RWPE2 (cell line): ENCODE data around the gene RASGRF2.

Source experiments
- ATAC-seq: fragments of 200-7000 bp; cut with Tn5 transposase; 3 replicates; pipeline ENCODE4 v1.9.1; 2021; ENCODE audit warnings: low read depth
- DNase-seq: peaks from one replicate; pipeline ENCODE4 v3.0.0-alpha.2; 2020; ENCODE audit warnings: low spot score
- H3K27ac ChIP-seq: fragments of 450-650 bp; 2 replicates; pipeline ENCODE4 v1.5.1; 2017; ENCODE audit warnings: mild to moderate bottlenecking; ENCODE audit not compliant: poor library complexity, severe bottlenecking
- H3K27me3 ChIP-seq: fragments of 250-450 bp; sonication (Bioruptor Pico); 2 replicates; pipeline ENCODE4 v1.5.1; 2021; ENCODE audit warnings: mild to moderate bottlenecking, moderate library complexity; ENCODE audit not compliant: insufficient read depth, poor library complexity, severe bottlenecking
- H3K36me3 ChIP-seq: fragments of 250-450 bp; sonication (Bioruptor Pico); 2 replicates; pipeline ENCODE4 v1.5.1; 2020; ENCODE audit warnings: low read depth, mild to moderate bottlenecking, moderate library complexity
- H3K4me1 ChIP-seq: fragments of 250-450 bp; sonication (Bioruptor Pico); 2 replicates; pipeline ENCODE4 v1.5.1; 2021; ENCODE audit warnings: mild to moderate bottlenecking, moderate library complexity; ENCODE audit not compliant: insufficient read depth, poor library complexity, severe bottlenecking
- H3K4me3 ChIP-seq: fragments of 250-450 bp; sonication (Bioruptor Pico); 2 replicates; pipeline ENCODE4 v1.5.1; 2021; ENCODE audit warnings: mild to moderate bottlenecking, moderate library complexity; ENCODE audit not compliant: severe bottlenecking
- H3K9me3 ChIP-seq: fragments of 250-450 bp; sonication (Bioruptor Pico); 2 replicates; pipeline ENCODE4 v1.5.1; 2021; ENCODE audit warnings: mild to moderate bottlenecking, moderate library complexity; ENCODE audit not compliant: severe bottlenecking
- TF ChIP-seq, protein P1 (sequence below): fragments of 450-650 bp; IDR thresholded peaks from one replicate; pipeline ENCODE4 v1.5.1; 2017; ENCODE audit warnings: mild to moderate bottlenecking, moderate library complexity; ENCODE audit not compliant: poor library complexity, severe bottlenecking

Gene RASGRF2

DNA sequence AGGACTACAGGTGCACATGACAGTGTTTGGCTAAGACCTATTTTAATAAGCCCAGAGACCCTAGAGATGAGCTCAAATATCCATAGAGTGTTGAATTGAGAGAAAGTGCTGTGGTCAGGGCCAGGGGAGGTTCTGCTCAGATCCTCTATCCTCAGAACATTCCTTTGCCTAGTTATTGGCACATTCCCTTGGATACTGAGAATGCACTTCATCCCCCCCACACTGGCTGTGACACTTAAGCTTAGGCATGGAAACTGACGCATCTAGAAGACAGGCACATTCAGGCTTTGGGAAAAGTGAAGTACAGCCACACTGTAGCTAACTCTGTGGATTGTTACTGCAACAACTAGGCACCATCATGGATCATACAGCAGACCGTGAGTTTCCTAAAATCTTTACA lies 27.1 kb upstream of the RASGRF2 start:
- TF ChIP-seq, protein P1, sequence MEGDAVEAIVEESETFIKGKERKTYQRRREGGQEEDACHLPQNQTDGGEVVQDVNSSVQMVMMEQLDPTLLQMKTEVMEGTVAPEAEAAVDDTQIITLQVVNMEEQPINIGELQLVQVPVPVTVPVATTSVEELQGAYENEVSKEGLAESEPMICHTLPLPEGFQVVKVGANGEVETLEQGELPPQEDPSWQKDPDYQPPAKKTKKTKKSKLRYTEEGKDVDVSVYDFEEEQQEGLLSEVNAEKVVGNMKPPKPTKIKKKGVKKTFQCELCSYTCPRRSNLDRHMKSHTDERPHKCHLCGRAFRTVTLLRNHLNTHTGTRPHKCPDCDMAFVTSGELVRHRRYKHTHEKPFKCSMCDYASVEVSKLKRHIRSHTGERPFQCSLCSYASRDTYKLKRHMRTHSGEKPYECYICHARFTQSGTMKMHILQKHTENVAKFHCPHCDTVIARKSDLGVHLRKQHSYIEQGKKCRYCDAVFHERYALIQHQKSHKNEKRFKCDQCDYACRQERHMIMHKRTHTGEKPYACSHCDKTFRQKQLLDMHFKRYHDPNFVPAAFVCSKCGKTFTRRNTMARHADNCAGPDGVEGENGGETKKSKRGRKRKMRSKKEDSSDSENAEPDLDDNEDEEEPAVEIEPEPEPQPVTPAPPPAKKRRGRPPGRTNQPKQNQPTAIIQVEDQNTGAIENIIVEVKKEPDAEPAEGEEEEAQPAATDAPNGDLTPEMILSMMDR, result no peak
- Histone ChIP-seq H3K27me3 (no peaks in the 10 kb centered on the region), H3K4me3 (no peak overlapping the region), H3K36me3 (no peaks in the 10 kb centered on the region), H3K9me3 (no peaks in the 10 kb centered on the region), H3K27ac (no peak overlapping the region), H3K4me1 (no peaks in the 10 kb centered on the region)
- DNase-seq (no peak), ATAC-seq (no peak)

DNA sequence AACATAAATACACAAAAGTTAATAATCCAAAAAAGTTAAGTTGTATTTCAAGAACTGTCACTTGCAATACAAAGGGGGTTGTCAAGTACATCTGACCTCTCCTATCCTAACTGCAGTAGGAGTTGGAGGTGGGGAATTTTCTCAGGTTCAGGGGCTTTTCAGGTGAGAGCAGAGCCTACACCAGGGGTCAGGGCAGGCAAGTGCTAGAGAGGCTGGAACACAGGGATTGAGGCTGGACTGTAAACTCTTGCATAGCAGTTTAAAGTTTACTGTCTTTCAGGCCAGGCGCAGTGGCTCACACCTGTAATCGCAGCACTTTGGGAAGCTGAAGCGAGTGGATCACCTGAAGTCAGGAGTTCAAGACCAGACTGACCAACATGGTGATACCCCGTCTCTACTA lies 25.4 kb upstream of the RASGRF2 start:
- no peak overlapping the region for H3K27ac ChIP-seq
- no peaks in the 10 kb centered on the region for H3K4me1 ChIP-seq
- H3K4me3 ChIP-seq, result no peak overlapping the region
- DNase-seq, result no peak
- H3K36me3 ChIP-seq, result no peaks in the 10 kb centered on the region
- H3K9me3 ChIP-seq, result no peaks in the 10 kb centered on the region
- ATAC-seq, result peak; percentile 57; the same call in 2 of the 3 replicates
- TF ChIP-seq, protein P1, result no peak
- H3K27me3 ChIP-seq, result no peaks in the 10 kb centered on the region

DNA sequence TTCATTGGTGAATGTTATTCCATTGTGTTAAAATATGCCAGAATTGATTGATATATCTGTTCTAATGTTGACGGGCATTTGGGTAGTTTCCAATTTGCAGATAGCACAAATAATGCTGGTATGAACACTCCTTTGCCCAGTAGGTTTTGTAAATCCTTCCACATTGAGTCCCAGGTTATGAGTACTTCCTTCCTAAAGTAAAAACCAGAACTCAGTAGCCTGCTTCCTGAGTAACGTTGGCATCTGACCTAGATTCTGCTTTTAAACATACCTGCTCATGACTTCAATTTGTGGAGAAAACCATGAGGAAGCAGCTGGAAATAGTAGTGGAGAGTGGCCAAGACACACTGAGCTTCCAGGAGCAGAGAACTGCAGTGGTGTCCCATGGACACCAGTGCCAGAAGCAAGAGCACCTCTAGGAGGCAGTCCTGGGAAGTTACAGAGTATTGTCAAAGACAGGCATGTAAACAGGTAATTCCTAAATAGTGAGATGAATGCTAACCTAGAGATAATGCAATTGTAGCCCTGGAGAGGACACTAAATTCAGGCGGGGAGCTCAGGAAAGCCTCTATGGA lies 24.3 kb upstream of the RASGRF2 start:
- no peak for DNase-seq
- ATAC-seq, result no peak
- TF ChIP-seq, protein P1, result no peak
- Histone ChIP-seq H3K9me3 (no peaks in the 10 kb centered on the region), H3K27ac (no peak overlapping the region), H3K36me3 (no peaks in the 10 kb centered on the region), H3K4me1 (no peaks in the 10 kb centered on the region), H3K4me3 (no peak overlapping the region), H3K27me3 (no peaks in the 10 kb centered on the region)

DNA sequence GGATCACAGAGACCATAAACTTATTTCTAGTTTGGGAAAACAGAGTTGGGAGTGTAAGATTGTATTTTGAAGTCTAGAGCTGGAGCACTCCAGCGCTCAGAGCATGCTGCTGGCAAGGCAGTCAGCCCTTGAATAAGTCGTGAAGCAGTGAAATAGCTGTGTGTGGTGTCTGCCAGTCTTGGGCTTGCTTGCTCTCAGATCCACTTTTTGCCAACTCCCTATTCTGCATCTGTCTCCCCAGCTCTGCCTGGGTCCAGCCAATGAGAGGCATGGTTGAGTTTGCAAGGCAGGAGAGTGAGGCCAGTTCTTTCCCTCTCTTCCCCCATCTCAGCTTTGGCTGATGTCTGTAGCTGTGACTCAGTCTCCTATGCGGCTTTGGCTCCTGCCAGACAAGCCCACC lies 23.3 kb upstream of the RASGRF2 start:
- Histone ChIP-seq H3K27me3 (no peaks in the 10 kb centered on the region), H3K36me3 (no peaks in the 10 kb centered on the region), H3K27ac (no peak overlapping the region), H3K4me1 (no peaks in the 10 kb centered on the region), H3K9me3 (no peaks in the 10 kb centered on the region), H3K4me3 (no peak overlapping the region)
- TF ChIP-seq, protein P1, result no peak
- no peak for DNase-seq
- no peak for ATAC-seq

DNA sequence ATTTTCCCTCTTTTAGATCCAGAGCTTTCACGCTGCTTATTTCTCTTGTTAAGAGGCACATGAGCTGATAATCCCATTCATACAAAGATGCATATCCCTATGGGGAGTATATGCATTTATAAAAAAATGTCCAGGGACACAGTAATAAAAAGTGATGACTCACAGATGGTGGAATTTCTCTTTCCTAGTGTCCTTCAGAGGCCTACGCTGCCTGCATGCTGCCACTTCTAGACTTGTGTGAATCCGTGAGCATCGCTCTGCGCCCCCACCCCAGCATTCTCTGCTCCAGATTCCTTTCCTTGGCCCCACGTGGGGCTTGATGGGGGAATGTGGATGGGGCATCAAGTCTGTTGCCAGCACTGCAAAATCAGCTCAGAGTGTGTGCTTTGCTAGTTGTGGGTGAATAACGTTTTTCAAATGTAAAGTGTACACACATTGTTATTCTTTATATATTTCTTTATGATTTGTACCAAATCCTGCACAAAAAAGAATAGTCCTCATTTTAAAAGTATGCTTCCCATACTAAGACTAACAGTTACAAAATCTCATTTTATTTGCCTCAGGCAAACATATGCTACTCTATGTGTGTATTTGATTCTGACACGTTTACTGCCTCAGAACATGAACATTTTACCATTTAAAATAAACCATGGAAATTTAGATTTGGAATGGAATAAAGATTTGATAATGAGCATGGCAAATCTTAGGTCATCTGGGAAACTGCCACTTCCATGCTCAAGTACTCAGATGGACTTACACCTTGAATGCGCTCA lies 22.4 kb upstream of the RASGRF2 start:
- H3K36me3 ChIP-seq, result no peaks in the 10 kb centered on the region
- H3K27ac ChIP-seq, result no peak overlapping the region
- H3K27me3 ChIP-seq, result no peaks in the 10 kb centered on the region
- no peak overlapping the region for H3K4me3 ChIP-seq
- TF ChIP-seq, protein P1, result no peak
- no peak for DNase-seq
- no peaks in the 10 kb centered on the region for H3K4me1 ChIP-seq
- ATAC-seq, result peak; percentile 62; the same call in 2 of the 3 replicates
- H3K9me3 ChIP-seq, result no peaks in the 10 kb centered on the region
